KBM-7 (cell line): ENCODE data around the gene TSPEAR.
"Not testable (repeated sequence)": the region's sequence is repeated elsewhere in the genome, so short reads cannot be mapped to it uniquely, and the experiment has no call there.

Experiments used
- DNase-seq: peaks from one replicate; pipeline ENCODE4 v3.0.0-alpha.2; 2015
- in situ Hi-C: fragments of 300-500 bp; cut with MboI; formaldehyde crosslinking; loops from 2 replicates; pipeline ENCODE4 v1.14.3; 2020; ENCODE audit warnings: low sequenced_read_pairs, low pct_unique_long_range_greater_than_20kb, mixed read lengths

The TSPEAR gene

GRCh38 chr21:44695184-44695583 lies 16.2 kb downstream of the TSPEAR start:
- in situ Hi-C loops: no loop called here
- no peak for DNase-seq

- in situ Hi-C loops: no loop called here
- DNase-seq: no peak
Observed at GRCh38 chr21:44694776-44695175, 16.6 kb downstream of the TSPEAR start.

GRCh38 chr21:44692798-44693512 lies 18.4 kb downstream of the TSPEAR start:
- in situ Hi-C loops: no loop called here
- DNase-seq: no peak

DNA sequence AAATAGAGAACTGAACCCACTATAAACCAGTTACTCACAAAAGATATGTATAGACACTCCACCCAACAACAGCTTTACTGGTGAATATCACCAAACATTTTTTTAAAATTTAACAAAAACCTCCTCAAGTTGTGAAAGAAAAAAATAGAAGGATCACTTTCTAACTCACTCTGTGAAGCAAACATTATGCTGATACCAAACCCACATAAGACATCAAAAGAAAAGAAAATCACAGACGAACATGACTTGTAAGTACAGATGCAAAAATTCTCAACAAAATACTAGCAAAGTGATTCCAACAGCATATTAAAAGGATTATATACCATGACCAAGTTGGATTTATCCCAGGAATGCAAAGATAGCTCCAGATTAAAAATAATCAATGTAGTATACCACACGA lies 19.7 kb downstream of the TSPEAR start:
- in situ Hi-C loops: no loop called here
- no peak for DNase-seq

GRCh38 chr21:44689740-44690139 lies 21.6 kb downstream of the TSPEAR start:
- in situ Hi-C loops, DNase-seq: not testable (repeated sequence)

DNA sequence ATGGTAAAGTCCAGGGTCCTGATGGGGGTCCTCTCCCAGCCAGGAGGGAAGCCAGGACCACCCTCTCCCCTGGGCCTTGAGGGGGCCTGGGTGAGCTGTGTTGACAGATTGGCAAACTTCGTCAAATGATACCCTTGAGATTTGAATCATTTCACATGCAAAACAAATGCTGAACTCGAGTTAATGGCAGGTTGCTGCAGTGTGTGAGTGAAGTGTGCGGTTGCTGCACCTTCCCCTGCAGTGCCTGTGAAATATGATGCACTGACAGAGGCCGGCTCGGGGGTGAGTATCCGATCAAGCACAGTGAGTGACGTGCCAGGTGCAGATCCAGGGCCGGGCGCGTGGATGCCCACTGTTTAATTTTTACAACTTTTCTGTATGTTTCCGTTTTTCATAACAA lies 23.7 kb downstream of the TSPEAR start:
- DNase-seq: no peak
- in situ Hi-C loops: no loop called here

GRCh38 chr21:44686843-44687561 lies 24.4 kb downstream of the TSPEAR start:
- in situ Hi-C loops: no loop called here
- DNase-seq: no peak

DNA sequence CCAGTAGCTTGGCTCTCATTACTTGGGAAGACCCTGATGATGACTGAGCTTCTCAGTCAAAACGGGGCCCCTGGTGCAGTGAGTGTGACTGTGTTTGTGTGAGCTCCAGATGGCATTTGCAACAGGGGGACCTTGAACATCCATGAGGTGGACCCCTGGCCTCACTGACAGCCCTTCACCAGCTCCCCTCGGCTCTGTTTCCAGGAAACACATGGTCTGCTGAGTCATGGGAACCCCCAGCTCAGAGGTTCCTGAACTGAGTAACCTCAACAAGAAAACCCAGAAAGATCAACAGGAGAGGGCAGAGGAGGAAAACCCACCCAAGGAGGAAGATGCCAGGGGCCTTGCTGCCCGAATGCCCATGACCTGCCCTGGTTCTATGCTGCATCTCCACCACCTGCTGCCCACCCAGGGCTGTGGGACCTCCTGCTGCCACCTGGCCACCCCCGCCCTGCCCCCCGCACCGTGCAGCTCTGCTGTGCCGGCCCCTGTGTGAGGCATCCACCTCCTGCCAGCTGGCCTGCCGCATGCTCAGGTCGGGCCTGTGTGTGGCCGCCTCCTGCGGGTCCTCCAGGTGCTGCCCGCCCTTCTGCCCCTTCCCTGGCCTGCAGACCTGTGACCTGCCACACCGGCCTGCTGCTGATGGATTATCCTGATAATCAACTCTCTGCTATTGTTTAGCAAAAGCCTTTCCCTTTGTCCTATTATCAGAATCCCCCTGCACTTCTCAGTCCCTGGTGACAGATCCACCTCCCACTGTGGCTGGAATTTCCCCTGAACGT lies 25.2 kb downstream of the TSPEAR start:
- in situ Hi-C loops: no loop called here
- DNase-seq: no peak

DNA sequence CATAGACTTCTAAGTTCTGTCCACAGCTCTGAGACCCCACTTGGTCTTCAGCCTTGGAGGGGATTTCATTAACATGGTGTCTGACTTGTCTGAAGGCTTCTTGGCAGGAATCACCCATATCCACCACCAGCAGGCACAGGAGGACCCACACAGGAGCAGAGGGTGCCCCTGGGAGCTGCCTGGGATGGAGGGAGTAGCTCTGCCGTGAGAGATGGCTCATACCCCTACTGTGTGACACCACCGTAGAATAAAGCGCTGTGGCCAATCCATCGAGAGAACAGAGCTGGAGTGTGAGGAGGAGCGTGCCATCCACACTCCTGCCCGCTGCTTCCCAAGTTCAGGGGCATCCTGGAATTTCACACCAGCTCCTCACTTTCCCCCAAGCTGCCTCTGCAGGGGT lies 26.3 kb downstream of the TSPEAR start:
- in situ Hi-C loops: not testable (repeated sequence)

GRCh38 chr21:44684483-44684882 lies 26.9 kb downstream of the TSPEAR start:
- no peak for DNase-seq
- in situ Hi-C loops: no loop called here

More for the DNA sequence above, 26.3 kb downstream of the TSPEAR start:
- DNase-seq: not testable (repeated sequence)

DNA sequence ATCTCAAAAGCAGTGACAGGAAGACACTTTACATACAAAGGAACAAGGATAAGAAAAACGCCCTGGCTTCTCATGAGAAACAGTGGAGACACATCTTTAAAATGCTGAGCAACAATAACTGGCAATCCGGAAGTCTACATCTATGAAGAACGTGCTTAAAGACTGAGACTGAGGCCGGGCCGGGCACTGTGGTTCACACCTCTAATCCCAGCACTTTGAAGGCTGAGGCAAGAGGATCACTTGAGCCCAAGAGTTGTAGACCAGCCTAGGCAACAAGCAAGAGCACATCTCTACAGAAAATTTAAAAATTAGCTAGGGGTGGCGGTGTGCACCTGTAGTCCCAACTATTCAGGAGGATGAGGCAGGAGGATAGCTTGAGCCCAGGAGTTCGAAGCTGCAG lies 27.3 kb downstream of the TSPEAR start:
- no peak for DNase-seq
- in situ Hi-C loops: no loop called here

GRCh38 chr21:44682580-44683151 lies 28.7 kb downstream of the TSPEAR start:
- in situ Hi-C loops: no loop called here
- DNase-seq: no peak

- in situ Hi-C loops: no loop called here
- DNase-seq: no peak
Observed at GRCh38 chr21:44681861-44682579, 29.4 kb downstream of the TSPEAR start, which contains the start of gene KRTAP12-1. Gene KRTAP12-1, minus strand, starts transcription at chr21:44682163. Its CDS starts 40 bp downstream, at chr21:44682123.

GRCh38 chr21:44681152-44681551 lies 30.2 kb downstream of the TSPEAR start:
- no peak for DNase-seq
- in situ Hi-C loops: no loop called here

DNA sequence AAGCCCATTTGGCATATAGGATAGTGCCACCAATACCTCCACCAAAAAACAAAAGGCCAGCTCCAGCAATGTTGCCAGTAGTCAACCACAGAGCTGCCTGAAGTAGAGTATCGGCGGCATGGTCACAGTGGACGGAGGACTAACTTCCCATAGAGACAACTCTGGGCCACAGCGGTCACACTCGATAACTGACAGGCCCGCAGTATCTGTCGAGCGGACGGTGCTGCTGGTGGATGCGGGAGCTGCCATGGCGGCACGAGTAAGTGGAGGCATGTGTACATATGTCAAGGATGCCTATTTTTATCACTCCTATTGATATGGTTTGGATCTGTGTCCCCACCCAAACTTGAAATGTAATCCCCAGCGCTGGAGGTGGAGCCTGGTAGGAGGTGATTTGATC lies 33.5 kb downstream of the TSPEAR start:
- DNase-seq: no peak
- in situ Hi-C loops: no loop called here

GRCh38 chr21:44671911-44672310 lies 39.5 kb downstream of the TSPEAR start:
- DNase-seq: peak; percentile 7
- in situ Hi-C loops: no loop called here

GRCh38 chr21:44670642-44671432 lies 40.5 kb downstream of the TSPEAR start:
- DNase-seq: no peak
- in situ Hi-C loops: no loop called here

- in situ Hi-C loops: no loop called here
- DNase-seq: no peak
Observed at GRCh38 chr21:44667612-44668011, 43.8 kb downstream of the TSPEAR start.
